ENCODE results near the gene SAC3D1.
A peak's percentile ranks its signal among the peaks of the same experiment; 100 is the strongest.

Gene SAC3D1

DNA sequence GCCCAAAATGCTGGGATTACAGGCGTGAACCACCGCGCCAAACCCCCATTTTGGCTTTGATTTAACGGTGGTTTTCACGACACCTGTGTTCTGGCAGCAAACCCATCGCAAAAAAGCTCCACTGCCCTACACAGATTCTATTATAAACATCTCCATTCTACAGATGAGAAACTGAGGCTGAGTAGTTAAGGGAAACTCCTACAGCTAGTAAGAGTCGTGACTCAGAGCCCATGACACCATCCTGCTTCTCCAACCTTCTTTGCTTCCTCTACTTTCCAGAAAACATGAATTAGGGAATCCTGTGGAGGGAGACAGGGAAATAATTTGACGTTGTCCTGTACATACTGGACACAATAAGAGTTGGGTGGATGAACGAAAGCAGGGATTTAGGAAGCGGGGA lies 14.2 kb upstream of the SAC3D1 start:
- DNase-seq (ENCODE audit: low read depth) = no peak

- DNase-seq (ENCODE audit: low read depth) = peak; percentile 83
Measured at GRCh38 chr11:65027213-65028067, 13.6 kb upstream of the SAC3D1 start, which contains the start of gene SNX15. TSS of gene SNX15 (plus strand) at chr11:65027439. CDS start at chr11:65027538, 99 bp downstream.

- no peak for DNase-seq (ENCODE audit: low read depth)
Measured at GRCh38 chr11:65032216-65032615, 8.8 kb upstream of the SAC3D1 start.

DNA sequence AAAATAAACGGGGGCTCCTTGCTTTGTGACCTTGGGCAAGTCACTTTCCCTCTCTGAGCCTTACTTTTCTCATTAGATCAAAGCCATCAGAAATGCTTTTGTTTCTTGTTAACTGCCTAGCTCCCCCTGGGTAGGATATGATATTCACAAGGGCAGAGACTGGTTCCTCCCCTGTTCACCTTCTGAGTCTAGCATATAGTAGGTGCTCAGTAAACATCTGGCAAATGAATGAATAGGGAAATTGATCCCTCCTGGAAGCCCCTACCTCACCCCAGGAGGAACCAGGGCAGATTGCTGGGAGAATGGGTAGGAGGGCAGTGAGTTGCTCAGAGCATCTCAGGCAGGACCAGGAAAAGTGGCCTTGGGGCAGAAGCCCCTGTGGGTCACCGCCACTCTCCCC lies 6.6 kb upstream of the SAC3D1 start:
- no peak for DNase-seq (ENCODE audit: low read depth)

DNA sequence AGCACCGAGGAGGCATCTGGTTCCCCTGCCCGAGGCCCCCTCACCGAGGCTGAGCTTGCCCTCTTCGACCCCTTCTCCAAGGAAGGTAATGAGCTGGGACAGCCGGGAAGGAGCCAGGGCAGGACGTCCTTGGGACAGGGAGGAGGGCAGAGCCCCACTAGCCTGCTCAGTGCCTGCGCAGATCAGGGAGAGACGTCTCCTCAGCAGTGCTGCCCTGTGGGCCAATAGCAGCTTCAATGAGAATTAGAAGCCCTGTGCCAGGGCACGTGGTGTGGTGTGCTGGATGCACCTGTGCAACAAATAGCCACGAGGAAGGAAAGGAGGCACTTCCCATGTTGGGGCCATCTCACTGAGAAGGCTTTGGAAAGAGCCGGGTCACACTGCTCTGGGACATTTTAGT lies 5.4 kb upstream of the SAC3D1 start:
- DNase-seq (ENCODE audit: low read depth) = no peak

DNA sequence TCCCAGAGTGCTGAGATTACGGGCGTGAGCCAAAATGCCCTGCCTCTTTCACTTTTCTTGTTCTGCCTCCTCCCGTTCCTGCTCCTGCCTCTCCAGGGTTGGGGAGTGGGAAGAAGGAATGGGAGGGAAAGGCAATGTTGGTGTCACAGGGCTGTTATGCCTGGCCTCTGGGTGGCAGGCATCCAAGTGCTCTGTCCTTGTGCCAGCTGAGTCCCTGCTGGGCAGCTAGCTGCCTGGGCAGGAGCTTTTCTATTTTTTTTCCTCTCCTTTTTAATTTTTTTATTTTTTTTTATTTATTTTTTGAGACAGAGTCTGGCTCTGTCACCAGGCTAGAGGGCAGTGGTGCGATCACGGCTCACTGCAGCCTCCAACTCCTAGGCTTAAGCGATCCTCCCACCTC lies 4.1 kb upstream of the SAC3D1 start:
- no peak for DNase-seq (ENCODE audit: low read depth)

- DNase-seq (ENCODE audit: low read depth) = no peak
Measured at GRCh38 chr11:65040520-65040846, 527 bp upstream of the SAC3D1 start.

DNA sequence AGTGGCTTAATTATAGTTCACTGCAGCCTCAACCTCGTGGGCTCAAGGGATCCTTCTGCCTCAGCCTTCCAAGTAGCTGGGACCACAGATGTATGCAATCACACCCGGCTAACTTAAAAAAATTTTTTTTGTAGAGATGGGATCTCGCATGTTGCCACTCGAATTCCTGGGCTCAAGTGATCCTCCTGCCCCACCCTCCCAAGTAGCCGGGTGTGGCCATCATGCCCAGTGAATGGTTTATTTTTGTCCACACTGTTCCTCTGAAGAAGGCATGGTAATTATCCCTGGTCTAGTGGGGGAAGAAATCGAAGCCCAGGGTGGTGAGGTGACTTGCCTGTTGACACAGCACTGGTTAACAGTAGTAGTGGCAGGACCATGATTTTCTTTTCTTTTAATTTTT lies 1.9 kb downstream of the SAC3D1 start:
- no peak for DNase-seq (ENCODE audit: low read depth)

DNA sequence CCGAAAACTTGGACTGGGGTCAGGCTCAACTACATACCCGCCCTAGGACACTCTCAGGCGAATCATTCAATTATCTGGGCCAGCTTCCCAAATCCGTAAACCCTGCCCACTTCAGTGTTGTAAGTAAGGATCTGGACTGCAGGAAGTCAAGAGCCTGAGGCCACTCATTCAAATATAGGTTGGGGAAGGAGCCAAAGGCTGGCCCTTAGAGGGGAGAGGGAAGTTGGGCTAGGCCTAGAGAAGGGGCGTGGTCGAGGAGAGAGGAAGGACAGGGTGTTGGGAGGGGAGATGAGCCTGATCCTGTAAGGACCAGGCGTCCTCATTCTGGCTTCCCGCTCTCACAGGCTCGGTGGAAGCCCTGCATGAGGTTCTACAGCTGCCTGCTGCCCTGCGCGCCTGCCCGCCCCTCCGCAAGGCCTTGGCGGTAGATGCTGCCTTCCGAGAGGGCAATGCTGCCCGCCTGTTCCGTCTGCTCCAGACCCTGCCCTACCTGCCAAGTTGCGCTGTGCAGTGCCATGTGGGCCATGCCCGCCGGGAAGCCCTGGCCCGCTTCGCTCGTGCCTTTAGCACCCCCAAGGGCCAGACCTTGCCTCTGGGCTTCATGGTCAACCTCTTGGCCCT lies 3.0 kb downstream of the SAC3D1 start:
- no peak for DNase-seq (ENCODE audit: low read depth)

DNA sequence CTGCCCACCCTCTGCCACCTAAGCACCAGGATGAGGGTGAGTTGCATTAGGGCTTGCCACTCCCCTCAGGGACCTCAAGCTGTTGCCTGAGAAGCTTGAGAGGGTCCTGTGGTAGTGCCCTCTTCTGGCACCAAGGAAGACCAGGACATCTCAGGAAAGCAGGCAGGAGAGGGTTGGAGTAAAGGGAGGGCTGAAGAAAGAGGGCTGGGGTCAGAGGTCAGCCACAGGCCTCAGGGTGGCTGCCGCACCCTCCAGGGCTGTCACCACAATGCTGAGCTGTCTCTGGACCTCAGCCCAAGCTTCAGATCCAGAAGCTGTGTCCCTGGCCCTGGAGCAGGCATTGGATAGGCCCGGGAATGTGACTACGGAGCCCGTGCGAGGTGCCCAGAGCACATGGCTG lies 4.1 kb downstream of the SAC3D1 start:
- DNase-seq (ENCODE audit: low read depth) = no peak

DNA sequence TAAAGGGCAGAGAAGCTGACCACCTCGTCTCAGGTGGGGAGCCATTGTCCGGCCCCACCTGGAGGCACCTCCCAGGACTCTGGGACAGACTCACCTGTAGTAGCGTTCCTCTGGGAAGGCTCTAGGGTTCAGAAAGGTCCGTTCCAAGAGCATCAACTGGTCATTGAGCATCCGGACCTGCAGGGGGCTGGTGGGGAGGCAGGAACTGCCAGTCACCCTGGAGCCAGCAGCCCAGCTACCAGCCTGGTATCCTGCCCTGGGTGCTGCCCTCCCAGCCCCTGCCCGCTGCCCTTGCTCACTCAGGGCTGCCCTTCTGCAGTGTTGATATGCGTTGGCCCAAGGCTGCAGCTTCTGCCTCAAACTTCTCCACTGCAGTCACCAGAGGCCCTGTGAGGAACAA lies 4.7 kb downstream of the SAC3D1 start:
- DNase-seq (ENCODE audit: low read depth) = no peak

- DNase-seq (ENCODE audit: low read depth) = no peak
Measured at GRCh38 chr11:65047581-65048422, 6.8 kb downstream of the SAC3D1 start.

DNA sequence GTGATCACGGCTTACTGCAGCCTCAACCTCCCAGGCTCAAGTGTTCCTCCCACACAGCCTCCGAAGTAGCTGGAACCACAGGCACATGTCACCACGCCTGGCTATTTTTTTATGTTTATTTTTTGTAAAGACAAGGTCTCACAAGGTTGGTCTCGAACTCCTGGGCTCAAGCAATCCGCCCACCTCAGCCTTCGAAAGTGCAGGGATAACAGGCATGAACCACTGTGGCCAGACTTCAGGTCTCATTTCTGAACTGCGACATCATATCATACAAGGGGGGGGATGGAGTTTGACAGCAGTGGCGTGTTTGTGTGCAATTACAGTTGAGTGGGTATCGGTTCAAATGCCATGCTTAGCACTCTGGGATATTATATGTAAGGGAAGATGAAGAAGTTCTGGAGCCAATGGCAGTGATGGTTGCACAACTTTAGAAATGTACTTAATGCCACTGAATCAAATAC lies 10.4 kb downstream of the SAC3D1 start:
- DNase-seq (ENCODE audit: low read depth) = no peak

DNA sequence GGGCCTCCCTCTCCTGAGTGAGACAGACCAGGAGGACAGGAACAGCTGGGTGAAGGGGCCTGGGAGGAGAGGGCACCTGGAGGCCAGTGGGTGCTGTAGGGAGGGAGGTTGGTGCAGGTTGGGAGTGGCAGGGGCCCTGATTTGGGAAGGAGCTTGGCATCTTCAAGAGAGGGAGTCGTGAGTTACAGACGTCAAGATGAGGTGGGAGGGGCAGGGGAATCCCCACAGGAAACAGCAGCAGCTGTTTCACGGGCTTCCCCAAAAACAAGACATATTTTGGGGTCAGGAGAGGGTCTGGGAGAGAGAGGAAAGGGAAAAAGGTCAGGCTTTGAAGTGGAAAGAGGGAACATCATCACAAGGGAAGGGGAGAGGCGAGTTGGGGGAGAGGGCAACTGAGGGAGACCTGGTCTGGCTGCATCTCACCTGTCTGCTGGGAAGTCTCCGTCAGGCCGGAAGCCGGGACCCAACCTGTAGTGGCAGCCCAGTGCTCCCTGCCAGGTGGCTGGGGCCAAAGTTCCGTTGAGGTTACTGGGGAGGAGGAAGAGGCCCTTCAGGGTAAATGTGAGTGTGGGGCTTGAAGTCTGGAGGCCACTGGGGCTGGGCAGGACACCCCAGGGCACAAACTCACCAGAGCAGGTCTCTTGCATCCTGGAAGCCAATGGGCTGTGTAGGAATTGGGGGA lies 13.0 kb downstream of the SAC3D1 start:
- DNase-seq (ENCODE audit: low read depth) = no peak

DNA sequence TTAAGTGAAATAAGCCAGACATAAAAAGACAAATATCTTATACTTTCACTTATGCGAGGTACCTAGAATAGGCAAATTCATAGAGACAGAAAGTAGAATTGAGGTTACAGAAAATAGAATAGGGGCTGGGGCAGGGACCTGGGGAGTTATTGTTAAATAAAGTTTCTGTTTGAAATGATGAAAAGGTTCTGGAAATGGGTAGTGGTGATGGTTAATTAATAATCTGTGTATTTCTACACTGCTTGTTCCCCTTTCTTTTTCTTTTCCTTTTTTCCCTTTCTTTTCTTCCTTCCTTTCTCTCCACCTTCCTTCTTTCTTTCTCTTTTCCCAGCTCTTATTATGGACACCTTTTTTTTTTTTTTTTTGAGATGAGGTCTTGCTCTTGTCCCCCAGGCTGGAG lies 14.5 kb downstream of the SAC3D1 start:
- DNase-seq (ENCODE audit: low read depth) = no peak

GRCh38 chr11:65056999-65057398 lies 16.0 kb downstream of the SAC3D1 start:
- DNase-seq (ENCODE audit: low read depth) = no peak

DNA sequence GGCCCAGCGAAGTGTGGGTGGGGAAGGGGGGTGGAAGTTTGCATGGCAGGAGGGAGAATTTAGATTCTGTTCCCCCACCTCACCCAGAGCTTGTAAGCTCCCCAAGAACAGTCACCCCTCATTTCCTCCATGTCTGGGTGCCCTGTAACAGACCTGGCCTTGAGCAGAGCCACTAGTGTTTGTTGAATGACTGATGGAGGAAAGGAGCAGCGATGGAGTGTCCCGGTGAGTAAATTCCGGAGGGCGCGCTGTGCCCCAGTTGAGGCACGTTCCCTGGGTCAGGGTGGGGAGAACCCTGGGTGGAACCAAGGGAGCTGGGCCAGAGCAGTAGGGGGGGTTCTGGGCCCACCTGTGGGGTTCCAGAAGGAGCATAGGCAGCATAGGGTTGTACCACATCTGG lies 16.5 kb downstream of the SAC3D1 start:
- DNase-seq (ENCODE audit: low read depth) = no peak

GRCh38 chr11:65058012-65058411 lies 17.0 kb downstream of the SAC3D1 start:
- no peak for DNase-seq (ENCODE audit: low read depth)

DNA sequence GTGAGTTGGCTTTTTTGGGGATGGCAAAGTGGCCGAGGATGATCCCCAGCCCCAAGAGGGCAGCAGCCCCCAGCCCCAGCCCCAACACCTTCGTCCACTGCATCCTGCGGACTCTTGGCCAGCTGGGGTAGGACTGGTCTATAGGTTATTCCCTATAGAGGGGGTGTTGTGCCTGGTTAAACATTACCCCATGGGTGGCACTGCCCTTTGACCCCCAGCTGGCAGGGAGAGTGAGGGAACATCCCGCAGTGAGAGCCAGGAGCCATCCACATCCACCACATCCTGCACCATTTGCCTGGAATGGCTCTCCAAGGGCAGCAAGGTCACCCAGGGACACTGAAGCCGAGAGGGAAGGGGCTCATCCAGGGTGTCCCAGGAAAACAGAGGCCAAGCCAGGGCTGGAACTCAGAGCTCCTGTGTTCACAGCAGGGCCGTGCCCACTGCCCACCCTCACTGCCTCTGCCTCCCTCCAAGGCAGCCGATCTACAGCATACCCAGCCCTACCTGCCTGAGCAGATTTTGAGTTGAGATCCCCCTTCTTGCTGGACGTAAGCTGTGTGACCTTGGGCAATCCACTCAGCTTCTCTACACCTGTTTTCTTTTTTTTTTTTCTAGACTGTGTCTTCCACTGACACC lies 17.5 kb downstream of the SAC3D1 start, which contains the start of gene NAALADL1:
TSS of gene NAALADL1 (minus strand) at position 135 of the 636 bp plus-strand sequence. CDS start at position 103, 32 bp downstream.
- DNase-seq (ENCODE audit: low read depth) = no peak

DNA sequence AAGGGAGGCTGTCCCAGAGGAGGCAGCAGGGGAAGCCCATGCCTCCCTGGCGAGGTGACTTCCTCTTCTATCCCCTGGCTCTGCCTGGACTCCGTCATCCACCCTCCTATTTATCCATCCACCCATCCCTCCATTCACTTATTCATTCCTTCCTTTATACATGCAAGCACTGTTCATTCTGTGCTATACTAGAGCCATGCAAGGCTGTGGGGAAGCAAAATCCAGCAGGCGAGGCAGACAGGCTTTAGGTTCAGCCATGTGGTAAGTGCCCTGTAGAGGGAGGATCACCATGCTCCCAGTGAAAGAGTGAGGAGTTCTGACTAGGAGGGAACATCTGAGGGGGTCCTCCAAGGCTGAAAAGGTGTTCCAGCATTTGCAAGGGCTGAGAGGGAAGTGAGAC lies 18.5 kb downstream of the SAC3D1 start:
- no peak for DNase-seq (ENCODE audit: low read depth)

Data from T-helper 22 cell (primary cell).